COLO668 (cell line): ENCODE measurements around the gene PEX5L.

ENCODE experiments used
- DNase-seq: peaks from one replicate; lab custom pipeline; 2025; ENCODE audit not compliant: unreplicated experiment; lab: John Stamatoyannopoulos, UW

The PEX5L gene

DNA sequence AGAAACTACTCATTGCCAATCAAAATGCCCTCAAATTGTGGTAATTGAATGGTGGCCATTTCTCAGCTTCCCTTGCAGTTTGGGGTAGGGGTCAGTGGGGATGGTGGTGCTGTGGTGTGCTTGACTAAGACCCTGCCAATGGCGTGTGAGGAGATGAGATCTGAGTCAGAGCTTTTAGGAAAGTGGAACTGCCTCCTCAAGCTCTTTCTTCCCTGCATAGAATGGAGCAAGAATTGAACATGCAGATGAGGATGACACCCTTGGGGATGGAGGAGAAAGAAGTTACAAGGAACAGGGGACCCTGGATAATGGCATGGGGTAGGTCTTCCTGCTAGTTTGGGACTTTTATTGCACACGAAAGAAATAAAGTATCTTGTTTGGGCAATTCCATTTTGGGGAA, 188.0 kb downstream of the PEX5L start:
- DNase-seq, result no peak

DNA sequence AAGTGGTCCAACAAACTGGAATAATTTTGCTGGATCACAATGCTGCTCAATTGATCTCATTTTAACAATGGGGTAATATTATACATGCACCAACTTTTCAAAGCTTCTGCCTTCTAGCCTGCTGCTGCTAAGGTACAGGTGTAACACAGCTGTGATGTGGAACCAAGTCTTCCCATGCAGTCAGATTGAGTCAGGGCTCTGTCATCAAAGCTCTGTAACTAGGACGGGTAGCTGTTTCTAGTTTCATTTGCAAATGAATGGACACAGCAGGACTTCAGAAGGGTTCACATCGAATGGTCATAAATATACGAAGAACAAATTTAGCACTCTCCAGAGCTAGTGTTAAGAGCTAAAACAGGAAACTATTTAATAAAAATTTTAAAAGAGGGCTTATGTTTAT, 194.7 kb downstream of the PEX5L start:
- DNase-seq, result no peak

DNA sequence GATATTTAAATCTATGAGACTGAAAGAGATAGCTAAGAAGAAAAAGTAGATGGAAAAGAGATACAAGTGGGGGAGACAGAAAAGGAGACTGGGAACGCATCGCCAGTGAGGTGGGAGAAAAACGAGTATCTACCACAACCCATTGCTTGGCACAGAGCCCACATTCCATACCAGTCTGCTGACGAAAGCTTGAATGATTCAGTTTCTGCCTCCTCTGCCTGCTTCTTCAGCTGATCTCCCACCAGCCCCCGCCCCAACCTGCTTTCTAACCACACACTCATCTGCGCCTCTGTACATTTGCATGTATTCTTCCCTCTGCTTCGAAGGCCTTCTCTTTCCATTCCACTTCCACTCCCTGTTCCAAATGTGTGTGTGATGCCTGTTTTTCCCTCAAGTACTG, 195.8 kb downstream of the PEX5L start:
- DNase-seq, result no peak

DNA sequence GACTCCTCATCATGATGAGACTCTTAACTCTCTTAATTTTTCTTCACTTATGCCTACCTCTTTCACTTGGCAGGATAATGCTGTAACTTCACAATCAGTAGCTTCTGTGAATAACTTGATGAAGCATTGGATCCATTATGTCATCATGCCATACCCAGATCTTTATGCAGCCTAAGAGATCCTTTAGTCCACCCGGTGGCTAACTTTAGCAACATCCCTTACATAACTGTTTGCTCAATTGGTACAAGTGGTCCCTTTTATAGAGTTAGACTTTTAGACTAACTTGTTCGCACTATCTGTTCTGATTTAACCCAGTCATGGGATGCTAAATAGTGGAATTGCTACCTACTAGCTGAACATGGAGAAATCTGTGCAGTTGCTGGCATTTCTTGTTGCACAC, 199.4 kb downstream of the PEX5L start:
- no peak for DNase-seq

DNA sequence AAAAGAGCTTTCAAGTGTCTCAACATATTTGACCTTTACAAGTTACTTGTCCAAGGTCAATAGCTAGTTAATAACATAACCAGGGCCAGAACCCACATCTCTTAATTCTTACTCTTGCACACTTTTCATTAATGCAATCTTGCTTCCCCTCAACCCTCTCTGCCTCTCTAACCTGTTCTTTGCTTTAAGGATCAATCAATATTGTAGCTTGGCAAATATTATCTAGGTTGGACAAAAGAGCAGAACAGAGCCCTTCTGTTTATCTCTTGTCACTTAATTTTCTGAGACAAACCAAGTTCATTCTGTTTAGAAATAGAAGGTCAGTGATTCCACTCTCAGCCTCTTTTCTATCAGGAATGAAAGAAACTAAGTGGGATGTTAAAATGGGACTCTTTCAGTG, 203.4 kb downstream of the PEX5L start:
- DNase-seq, result no peak

DNA sequence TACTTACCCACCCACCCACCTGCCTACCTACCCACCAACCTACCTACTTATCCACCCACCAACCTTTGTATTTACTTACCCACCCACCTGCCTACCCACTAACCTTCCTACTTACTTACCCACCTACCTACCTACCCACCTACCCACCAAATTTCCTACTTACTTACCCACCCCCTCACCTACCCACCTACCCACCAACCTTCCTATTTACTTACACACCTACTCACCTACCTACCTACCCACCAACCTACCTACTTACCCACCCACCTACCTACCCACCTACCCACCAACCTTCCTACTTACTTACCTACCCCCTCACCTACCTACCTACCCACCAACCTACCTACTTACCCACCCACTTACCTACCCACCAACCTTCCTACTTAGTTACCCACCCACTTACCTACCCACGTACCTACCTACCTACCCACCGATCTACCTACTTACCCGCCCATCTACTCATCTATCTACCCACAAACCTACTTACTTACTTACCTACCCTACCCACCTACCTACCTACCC, 204.3 kb downstream of the PEX5L start:
- DNase-seq, result no peak

DNA sequence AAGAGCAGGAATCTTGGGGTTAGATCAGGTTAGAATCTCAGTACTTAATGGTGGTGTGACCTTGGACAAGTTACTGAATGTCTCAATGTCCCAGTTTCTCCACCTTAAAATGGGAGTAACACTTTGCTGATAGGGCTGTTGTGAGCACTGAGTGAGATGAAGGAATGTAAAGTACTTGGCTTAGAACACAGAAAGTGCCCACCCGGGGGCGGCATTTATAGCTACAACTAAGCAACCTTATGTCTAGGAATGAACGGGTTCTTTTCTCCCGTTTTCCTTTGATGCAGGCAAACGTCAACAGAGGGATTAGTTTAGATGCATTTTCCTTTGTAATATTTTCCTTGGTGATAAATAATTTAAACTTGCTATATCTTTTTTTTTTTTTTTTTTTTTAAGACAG, 207.3 kb downstream of the PEX5L start:
- no peak for DNase-seq

DNA sequence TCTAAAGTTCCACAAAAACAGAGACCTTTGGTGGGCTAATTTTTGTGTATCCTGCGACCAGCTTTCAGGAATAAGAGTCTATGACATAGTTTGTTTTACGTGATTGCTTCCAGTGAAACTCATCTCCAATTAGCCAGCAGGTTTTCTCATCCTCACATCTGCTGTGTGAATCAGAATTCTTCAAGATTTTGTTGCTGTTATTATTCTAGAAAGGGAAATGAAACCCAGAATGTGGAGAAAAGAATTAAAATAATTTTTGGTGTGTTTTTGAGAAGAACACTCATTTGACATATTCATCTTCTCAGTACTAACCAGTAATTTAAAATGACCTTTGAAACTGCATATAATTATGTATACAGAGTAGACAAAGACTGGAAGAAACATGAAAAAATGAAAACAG, 208.0 kb downstream of the PEX5L start:
- DNase-seq, result no peak

DNA sequence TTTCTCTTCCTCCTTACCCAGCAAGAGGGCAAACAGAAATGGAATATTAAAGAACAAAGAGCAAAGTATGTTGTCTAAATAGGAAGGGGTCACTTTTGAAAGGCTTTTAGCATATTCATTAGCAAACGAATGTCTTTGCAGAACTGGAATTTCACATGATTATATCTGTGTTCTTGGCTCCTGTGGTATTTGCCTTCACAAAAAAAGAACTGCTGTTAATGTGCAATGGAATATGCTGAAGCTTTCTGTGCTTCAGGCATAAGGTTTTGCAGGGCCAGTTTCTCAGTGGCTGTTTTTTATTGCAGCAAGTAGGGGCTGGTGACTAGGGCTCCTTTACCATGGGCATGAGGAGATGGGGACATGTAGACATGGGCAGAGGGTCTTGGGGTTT, 210.5 kb downstream of the PEX5L start:
- no peak for DNase-seq

DNA sequence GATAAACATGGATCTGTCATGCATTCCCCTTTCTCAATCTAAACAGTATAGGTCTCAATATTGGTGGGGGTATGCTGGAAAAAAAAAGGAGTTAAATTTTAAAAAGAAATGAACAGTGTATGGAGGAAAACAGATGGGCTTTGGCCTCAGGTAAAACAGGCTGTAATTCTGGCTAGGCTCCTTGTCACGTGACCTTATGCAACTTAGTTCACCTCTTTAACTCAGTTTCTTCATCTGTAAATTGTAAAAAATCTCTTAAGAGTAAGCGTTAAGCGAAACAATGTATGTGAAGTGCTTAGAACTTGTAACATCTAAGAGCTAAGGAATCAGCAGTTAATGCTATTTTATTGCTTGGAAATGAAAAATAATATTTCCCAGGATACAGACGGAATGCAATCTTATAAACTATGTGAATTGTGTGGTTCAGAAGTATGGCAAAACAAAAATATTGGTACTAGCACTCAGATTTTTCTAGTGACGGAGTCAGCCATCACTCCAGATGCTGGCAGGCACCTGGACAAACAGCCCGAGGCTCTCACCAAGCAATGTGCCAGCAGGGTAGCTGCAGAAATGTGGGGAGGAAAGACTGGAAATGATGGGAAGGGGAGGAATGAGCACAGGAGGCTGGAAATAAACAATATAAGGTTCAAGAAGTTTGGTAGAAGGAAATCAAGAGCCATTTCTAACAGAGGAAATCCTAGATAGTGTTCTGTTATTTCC, 211.1 kb downstream of the PEX5L start:
- DNase-seq, result no peak

DNA sequence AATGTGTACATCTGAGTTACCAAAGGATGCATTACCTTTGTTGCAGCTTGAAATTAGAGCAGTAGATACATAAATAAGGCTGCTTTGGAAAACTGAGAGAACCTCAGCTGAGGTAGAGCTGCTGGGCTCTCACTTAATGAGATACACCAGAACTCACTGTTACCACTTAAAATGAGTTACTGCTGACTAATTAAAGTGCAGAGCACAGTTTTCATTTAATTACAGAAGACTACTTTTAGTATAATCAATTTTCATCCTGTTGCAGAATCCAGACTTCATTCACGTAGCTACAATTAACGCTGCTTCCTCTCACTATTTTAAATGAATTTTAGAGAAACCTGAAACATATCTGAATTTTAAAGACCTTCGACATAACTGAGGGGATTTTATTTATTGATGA, 214.4 kb downstream of the PEX5L start:
- DNase-seq, result no peak

DNA sequence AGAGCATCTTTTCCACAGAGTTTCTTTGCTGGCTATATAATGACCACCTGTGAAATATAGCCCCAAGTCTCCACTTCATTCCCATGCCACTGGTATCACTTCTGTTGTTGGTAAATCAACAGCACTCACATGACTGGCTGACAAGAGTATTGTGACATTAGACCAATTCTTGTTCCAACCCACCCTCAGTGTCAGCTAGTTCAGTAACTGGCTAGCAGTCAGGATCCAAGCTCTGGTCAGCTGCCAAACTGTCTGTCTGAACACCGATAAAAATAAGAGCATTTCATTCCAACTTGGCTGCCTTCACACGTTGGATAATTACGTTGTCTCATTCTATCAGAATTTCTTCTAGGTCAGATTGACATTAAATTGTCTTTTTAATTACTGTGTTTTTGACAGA, 217.4 kb downstream of the PEX5L start:
- no peak for DNase-seq

DNA sequence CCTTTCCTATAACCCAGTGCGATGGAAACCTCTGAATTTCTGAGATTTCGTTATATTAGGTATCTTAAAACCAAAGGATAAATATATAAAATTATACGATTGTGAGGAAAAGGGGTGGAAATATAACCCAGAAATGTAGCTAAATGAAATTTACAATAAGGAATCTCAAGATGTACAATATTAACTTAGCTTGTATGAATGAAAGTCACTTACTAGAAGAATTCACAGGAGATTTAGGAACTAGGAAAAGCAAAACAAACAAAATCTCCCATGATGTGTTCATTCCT, 224.7 kb downstream of the PEX5L start:
- no peak for DNase-seq

DNA sequence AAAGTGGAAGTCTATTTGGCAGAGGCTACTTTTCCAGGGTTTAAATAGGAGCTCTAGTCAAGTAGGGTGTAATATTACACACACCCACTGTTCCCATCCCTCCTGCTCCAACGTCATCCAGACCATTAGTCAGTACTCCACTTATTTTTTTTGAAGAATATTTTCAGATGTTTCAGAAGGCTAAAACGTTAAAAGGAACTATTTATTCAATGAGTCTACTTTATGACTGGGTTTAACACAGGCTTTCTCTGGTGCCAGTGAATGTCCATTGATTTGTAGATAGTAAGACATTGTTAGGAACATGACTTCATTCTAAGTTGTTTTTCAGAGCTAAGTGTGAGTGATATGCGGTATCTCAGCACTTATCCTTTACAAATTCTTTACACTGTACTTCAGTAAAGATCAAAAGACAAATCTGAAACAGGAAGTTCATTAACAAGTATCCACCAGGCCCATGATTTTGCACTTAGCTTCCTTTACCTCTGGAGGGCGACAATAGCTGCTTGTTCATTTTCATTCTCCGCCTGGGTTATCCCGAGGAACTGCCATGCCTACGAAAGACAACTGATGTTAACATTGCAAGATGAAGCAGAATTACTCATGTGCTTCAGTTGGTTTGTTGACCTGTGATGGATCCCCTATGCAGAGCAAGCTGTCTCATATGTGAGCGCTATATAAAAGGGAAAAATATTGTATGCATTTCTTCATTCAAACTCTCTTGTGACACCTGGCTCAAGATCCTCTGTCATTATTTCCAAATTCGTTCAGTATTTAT, 225.2 kb downstream of the PEX5L start:
- DNase-seq, result peak; percentile 6

DNA sequence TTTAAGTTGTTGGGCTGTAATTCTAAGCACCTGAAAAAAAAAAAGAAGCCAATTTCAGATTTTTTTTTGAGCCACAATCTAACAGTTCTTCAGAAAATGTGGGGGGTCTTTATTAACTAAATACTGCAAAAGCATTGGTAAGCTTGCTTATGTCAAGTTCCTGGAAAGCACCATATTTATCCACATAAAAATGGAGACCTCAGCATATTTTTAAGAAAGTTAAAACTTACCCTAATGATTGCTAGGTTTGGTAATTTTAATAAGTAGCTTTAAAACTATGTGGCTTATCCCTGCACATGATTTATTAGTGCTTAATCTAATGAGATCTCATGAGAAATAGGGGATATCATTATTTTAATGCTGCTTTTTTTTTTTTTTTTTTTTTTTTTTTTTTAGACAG, 227.1 kb downstream of the PEX5L start:
- no peak for DNase-seq

DNA sequence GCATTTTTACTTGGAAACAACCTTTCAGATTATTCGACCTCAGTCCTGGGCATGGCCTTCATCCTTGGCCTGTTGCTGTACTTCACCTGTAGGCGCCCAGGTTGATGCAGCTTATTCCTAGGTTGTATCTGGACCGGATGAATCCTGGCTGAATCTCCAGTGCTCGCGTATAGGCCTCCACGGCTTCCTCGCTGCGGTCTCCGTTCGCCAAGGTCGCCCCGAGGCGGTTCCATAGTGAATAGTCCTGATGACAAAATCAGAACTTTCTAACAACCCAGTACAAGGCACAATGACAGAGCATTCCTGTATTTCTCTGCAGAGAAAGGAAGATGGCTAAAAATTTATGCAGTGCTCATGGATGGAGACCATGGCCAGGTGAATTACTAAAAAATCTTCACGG, 229.1 kb downstream of the PEX5L start:
- no peak for DNase-seq

DNA sequence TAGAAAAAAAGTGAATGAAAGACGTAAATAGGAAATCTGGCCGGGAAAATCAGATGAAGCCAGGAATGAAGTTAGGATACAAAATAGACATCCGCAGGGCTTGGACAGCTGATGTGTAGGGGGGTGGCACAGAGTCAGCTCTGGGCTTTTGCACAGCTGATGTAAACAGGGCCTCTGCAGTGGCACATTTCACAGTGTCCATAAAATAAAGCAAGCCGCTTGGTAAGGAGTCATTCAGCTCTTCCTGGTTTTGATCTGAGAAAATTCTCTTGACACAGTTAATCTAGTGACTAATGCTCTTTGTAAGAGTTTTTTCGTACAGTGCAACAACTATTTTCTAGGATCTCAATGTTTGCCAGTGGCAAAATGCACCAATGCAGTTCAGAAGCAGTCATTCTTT, 230.6 kb downstream of the PEX5L start:
- no peak for DNase-seq

DNA sequence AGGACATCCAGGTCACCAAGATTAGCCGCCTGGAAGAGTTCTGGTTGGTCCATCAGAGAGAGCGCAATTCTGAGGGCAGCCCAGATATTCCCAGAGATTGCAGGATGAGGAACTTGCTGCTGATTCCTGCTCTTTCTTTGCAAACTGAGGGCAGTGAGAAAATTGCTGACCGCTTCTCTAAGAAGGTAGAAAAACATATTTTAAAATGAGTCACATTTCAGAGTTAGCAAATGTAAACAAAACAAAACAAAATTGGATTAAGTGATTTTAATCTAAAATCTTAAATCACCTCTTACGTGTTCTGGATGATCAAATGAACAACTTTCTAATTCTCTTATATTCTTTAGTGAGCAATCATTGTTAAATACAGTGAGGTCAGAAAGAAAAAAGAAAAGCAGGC, 234.9 kb downstream of the PEX5L start:
- DNase-seq, result no peak

DNA sequence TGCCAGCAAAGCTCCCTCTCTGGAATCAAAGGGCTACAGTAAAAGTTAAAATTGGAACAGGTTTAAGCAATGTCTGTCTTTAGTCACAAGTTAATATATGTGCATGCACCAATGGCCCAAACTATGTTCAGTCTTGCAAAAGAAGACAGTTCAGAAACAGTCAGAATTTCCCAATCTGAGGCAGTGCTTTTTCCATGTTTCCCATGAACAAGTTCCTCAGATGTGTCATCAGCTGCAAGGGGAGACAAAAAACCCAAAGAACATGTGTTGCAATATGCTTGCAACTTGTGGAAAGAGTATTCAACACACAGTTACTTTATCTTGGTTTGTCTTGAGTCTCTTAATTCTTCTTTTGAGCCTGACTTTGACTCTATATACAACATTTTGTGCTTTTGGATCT, 235.5 kb downstream of the PEX5L start:
- no peak for DNase-seq

DNA sequence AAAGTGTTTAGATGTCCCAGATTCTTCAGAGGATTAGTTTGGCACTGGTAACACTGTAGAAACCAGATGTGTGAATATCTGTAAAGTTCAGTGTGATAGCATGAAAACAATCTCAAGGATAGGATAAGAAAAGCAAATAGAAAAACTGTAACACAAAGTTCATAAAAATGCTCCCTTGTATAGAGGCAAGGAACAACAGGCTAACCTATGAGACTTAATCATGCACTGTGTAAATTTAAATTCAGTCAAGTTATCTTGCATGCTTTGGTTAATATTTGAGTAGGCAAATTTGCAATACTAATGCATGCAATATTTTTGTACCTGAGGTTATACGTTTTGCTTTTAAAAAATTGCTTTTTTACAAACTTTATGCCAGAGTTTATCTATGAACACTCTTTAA, 239.5 kb downstream of the PEX5L start:
- DNase-seq, result no peak

DNA sequence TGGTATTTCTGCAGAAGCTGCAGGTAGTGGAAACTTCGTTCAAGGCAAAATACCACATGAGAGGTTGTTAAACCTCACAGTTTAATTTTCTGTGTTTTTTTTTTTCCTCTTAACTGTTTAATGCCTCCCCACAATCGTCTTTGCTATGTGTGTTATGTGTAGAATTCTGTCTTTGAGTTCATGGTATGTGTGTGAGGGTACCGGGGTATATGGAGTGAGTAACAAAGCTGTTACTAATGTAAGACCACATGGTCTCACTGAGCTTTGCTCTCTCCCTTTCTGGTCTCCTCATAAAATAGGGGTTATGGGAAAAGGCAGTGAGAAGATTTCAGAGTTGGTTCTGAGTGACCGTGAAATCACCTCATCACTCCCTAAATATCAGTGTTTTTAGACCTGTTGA, 240.3 kb downstream of the PEX5L start:
- DNase-seq, result no peak

DNA sequence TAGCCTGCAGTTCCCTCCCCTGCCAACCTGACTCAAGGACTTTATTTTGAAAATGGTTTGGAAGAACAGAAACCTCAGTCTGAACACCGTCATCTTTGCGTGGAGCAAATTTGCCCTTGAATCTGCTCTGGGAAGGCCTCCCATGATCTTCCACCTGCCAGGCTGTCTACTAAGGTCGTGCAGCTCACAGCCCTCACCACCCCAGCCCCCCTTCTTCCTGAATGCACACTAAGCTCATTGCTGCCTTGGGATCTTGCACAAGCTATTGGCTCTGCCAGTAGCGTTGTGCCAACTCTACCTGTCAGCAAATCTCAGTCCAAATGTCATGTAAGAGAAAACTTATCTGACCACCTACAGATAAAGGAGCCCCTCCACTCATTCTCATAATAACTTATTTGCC, 242.4 kb downstream of the PEX5L start:
- no peak for DNase-seq

DNA sequence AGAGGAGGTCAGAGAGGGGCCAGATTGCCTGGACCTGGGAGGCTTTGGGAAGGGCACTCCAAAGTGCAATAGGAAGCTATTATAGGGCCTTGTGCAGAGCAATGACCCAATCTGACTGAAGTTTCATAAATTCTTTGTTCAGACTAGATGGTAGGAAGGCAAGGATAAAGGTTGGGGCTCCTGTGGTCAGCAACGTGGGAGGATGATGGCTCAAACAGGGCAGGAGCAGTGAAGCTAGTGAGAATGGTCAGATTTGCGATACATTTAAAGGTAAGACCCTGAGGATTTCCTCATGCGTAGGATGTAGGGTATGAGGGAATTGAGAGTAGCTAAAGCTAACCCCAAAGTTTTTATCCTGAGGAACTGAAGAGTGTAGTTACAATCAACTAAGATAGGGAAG, 244.9 kb downstream of the PEX5L start:
- no peak for DNase-seq
